ENCODE data around the gene UNK.
"Not testable (repeated sequence)": the region's sequence is repeated elsewhere in the genome, so short reads cannot be mapped to it uniquely, and the experiment has no call there.

UNK gene

DNA sequence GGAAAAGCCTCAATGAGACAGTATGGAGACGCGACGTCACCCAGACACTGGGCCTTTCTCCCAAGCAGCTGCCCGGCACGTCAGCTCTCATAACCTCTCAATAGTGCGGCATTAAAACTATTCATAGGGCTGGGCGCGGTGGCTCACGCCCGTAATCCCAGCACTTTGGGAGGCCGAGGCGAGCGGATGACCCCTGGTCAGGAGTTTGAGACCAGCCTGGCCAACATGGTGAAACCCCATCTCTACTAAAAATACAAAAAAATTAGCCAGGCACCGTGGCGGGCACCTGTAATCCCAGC is 67.0 kb downstream of the UNK start:
- peaks cover 34% of the 10 kb centered on the region for H3K36me3 Mint-ChIP-seq (ENCODE audit: insufficient read depth)
- peaks cover 18% of the 10 kb centered on the region for H3K4me1 Mint-ChIP-seq
- not testable (repeated sequence) for H3K27ac Mint-ChIP-seq (ENCODE audit: low read depth); H3K9me3 Mint-ChIP-seq; H3K4me3 Mint-ChIP-seq; ATAC-seq (replicated peaks; ENCODE audit: extremely low read depth, poor library complexity, severe bottlenecking); H3K27me3 Mint-ChIP-seq; DNase-seq (ENCODE audit: low spot score in 2 of 2)

DNA sequence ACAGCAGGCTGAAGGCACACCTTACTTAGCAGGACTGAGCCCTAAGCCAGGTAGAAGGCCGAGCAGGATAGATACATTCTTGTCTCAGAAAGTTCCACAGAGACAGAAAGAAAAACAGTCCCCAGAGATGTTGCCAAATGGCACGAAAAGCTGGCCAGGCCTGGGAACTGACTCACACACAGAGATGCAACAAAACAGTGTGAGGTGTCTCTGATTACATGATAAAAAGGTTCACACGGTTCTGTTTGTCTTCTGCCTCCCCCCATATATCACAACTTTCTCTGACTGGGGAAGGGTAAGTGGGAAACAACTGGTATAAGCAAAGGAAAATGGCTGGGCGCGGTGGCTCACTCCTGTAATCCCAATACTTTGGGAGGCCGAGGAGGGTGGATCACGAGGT is 68.8 kb downstream of the UNK start:
- Mint-ChIP-seq H3K27ac (ENCODE audit: low read depth) (no peak overlapping the region), H3K9me3 (no peaks in the 10 kb centered on the region), H3K27me3 (no peaks in the 10 kb centered on the region), H3K36me3 (ENCODE audit: insufficient read depth) (peaks cover 27% of the 10 kb centered on the region), H3K4me3 (peak overlapping the region; percentile 55), H3K4me1 (peaks cover 15% of the 10 kb centered on the region)
- DNase-seq (ENCODE audit: low spot score in 2 of 2), result no peak
- no peak for ATAC-seq (replicated peaks; ENCODE audit: extremely low read depth, poor library complexity, severe bottlenecking)

GRCh38 chr17:75854101-75854748 is 69.6 kb downstream of the UNK start:
- Mint-ChIP-seq H3K4me3 (no peak overlapping the region), H3K4me1 (peaks cover 11% of the 10 kb centered on the region), H3K27ac (ENCODE audit: low read depth) (no peak overlapping the region), H3K9me3 (no peaks in the 10 kb centered on the region), H3K36me3 (ENCODE audit: insufficient read depth) (peaks cover 23% of the 10 kb centered on the region), H3K27me3 (no peaks in the 10 kb centered on the region)
- DNase-seq (ENCODE audit: low spot score in 2 of 2) (no peak), ATAC-seq (replicated peaks; ENCODE audit: extremely low read depth, poor library complexity, severe bottlenecking) (no peak)

- peaks cover 11% of the 10 kb centered on the region for H3K4me1 Mint-ChIP-seq
- no peaks in the 10 kb centered on the region for H3K27me3 Mint-ChIP-seq
- H3K4me3 Mint-ChIP-seq, result no peak overlapping the region
- H3K9me3 Mint-ChIP-seq, result no peaks in the 10 kb centered on the region
- ATAC-seq (replicated peaks; ENCODE audit: extremely low read depth, poor library complexity, severe bottlenecking) (peak; percentile 8), DNase-seq (ENCODE audit: low spot score in 2 of 2) (no peak)
- no peak overlapping the region for H3K27ac Mint-ChIP-seq (ENCODE audit: low read depth)
- peaks cover 17% of the 10 kb centered on the region for H3K36me3 Mint-ChIP-seq (ENCODE audit: insufficient read depth)
Measured at GRCh38 chr17:75854881-75855309, 70.3 kb downstream of the UNK start.

- Mint-ChIP-seq H3K9me3 (no peaks in the 10 kb centered on the region), H3K4me1 (peaks cover 11% of the 10 kb centered on the region), H3K4me3 (no peak within 1 kb of the TSS), H3K27me3 (no peaks in the 10 kb centered on the region), H3K27ac (ENCODE audit: low read depth) (no peak within 1 kb of the TSS), H3K36me3 (ENCODE audit: insufficient read depth) (peaks cover 15% of the 10 kb centered on the region)
- ATAC-seq (replicated peaks; ENCODE audit: extremely low read depth, poor library complexity, severe bottlenecking) (peak; percentile 94), DNase-seq (ENCODE audit: low spot score in 2 of 2) (peak; percentile 84 to 97)
Measured at GRCh38 chr17:75855310-75856061, 70.9 kb downstream of the UNK start, which contains the start of gene WBP2. WBP2 (minus strand) TSS chr17:75855335; CDS start chr17:75855297, 38 bp downstream.

- no peak overlapping the region for H3K27ac Mint-ChIP-seq (ENCODE audit: low read depth)
- H3K36me3 Mint-ChIP-seq (ENCODE audit: insufficient read depth), result peaks cover 16% of the 10 kb centered on the region
- H3K4me3 Mint-ChIP-seq, result no peak overlapping the region
- H3K27me3 Mint-ChIP-seq, result no peaks in the 10 kb centered on the region
- no peaks in the 10 kb centered on the region for H3K9me3 Mint-ChIP-seq
- DNase-seq (ENCODE audit: low spot score in 2 of 2) (no peak), ATAC-seq (replicated peaks; ENCODE audit: extremely low read depth, poor library complexity, severe bottlenecking) (peak; percentile 4)
- peaks cover 11% of the 10 kb centered on the region for H3K4me1 Mint-ChIP-seq
Measured at GRCh38 chr17:75856062-75856756, 71.6 kb downstream of the UNK start.

DNA sequence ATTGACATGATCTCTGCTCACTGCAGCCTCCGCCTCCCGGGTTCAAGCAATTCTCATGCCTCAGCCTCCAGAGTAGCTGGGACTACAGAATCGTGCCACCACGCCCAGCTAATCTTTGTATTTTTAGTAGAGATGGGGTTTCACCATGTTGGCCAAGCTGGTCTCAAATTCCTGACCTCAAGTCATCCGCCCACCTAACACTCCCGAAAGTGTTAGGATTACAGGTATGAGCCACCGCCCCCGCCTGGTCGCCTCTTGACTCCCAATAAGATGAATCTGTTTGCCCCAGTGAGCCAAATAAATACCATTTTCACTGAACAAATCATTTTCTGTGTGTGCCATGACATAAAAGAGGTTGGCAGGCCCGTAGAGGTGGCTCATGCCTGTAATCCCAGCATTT is 74.8 kb downstream of the UNK start:
- not testable (repeated sequence) for H3K27me3 Mint-ChIP-seq; ATAC-seq (replicated peaks; ENCODE audit: extremely low read depth, poor library complexity, severe bottlenecking); H3K4me3 Mint-ChIP-seq; DNase-seq (ENCODE audit: low spot score in 2 of 2); H3K36me3 Mint-ChIP-seq (ENCODE audit: insufficient read depth); H3K27ac Mint-ChIP-seq (ENCODE audit: low read depth); H3K9me3 Mint-ChIP-seq
- H3K4me1 Mint-ChIP-seq, result peaks cover 11% of the 10 kb centered on the region

DNA sequence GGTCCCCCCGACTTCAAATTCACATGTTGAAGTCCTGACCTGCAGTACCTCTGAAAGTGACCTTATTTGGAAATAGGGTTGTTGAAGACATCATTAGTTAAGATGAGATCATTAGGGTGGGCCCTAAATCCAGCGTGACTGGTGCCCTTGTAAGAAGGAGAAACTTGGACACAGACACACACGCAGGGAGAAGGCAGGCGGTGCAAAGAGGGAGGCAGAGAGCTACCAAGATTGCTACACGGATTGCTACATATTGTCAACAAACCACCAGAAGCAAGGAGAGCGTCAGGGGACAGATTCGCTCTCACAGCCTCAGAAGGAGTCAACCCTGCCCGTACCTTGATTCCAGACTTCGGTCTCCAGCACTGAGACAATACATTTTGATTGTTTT is 77.3 kb downstream of the UNK start:
- Mint-ChIP-seq H3K9me3 (no peaks in the 10 kb centered on the region), H3K36me3 (ENCODE audit: insufficient read depth) (peaks cover 2% of the 10 kb centered on the region), H3K4me1 (peaks cover 23% of the 10 kb centered on the region), H3K4me3 (no peak overlapping the region), H3K27me3 (no peaks in the 10 kb centered on the region), H3K27ac (ENCODE audit: low read depth) (peak overlapping the region; percentile 22)
- ATAC-seq (replicated peaks; ENCODE audit: extremely low read depth, poor library complexity, severe bottlenecking), result no peak
- DNase-seq (ENCODE audit: low spot score in 2 of 2), result no peak

DNA sequence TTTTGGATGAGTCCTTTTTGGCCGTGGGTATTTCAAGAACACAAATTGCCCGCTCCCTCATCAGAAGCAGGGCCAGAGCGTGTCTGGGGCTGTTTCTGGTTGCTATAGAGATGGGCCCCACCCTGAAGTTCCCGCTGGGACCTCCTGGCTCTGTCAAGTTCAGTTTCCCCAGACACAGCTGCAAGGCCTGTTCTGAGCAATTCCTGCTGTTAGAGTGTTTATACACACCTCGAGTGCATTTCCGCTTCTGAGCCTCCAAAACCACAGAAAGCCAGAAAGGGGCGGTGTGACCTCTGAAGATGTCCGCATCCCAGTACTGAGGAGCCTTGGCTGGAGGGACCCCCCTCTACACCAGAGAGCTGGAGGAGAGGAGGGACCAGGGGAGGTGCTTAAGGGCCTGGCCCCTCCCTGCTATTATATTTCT is 79.9 kb downstream of the UNK start:
- DNase-seq (ENCODE audit: low spot score in 2 of 2) (peak in 1 of 2 donors; percentile 54), ATAC-seq (replicated peaks; ENCODE audit: extremely low read depth, poor library complexity, severe bottlenecking) (peak; percentile 74)
- Mint-ChIP-seq H3K4me1 (peaks cover 23% of the 10 kb centered on the region), H3K9me3 (no peaks in the 10 kb centered on the region), H3K36me3 (ENCODE audit: insufficient read depth) (peaks cover 2% of the 10 kb centered on the region), H3K27me3 (no peaks in the 10 kb centered on the region), H3K27ac (ENCODE audit: low read depth) (peak overlapping the region; percentile 83), H3K4me3 (peak overlapping the region; percentile 66)

DNA sequence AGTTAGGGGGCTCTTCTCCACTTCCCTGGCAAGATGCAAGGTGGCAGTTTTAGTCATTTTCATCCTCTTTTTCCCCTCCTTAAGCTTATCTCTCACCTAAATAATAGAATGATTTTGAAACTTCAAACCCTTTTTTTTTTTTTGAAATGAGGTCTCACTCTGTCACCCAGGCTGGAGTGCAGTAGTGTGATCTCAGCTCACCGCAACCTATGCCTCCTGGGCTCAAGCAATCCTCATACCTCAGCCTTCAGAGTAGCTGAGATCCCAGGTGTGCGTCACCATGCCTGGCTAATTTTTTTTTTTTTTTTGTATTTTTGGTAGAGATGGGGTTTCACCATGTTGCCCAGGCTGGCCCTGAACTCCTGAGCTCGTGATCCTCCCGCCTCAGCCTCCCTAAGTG is 80.3 kb downstream of the UNK start:
- not testable (repeated sequence) for H3K36me3 Mint-ChIP-seq (ENCODE audit: insufficient read depth); H3K27me3 Mint-ChIP-seq; H3K9me3 Mint-ChIP-seq
- peak overlapping the region; percentile 83 for H3K27ac Mint-ChIP-seq (ENCODE audit: low read depth)
- DNase-seq (ENCODE audit: low spot score in 2 of 2), result peak in 1 of 2 donors; percentile 31
- peak overlapping the region; percentile 66 for H3K4me3 Mint-ChIP-seq
- peak; percentile 85 for ATAC-seq (replicated peaks; ENCODE audit: extremely low read depth, poor library complexity, severe bottlenecking)
- H3K4me1 Mint-ChIP-seq, result peaks cover 23% of the 10 kb centered on the region

GRCh38 chr17:75865404-75866188 is 81.0 kb downstream of the UNK start:
- not testable (repeated sequence) for ATAC-seq (replicated peaks; ENCODE audit: extremely low read depth, poor library complexity, severe bottlenecking); H3K27me3 Mint-ChIP-seq; H3K9me3 Mint-ChIP-seq; DNase-seq (ENCODE audit: low spot score in 2 of 2); H3K36me3 Mint-ChIP-seq (ENCODE audit: insufficient read depth)
- Mint-ChIP-seq H3K4me3 (peak overlapping the region; percentile 66), H3K4me1 (peaks cover 23% of the 10 kb centered on the region), H3K27ac (ENCODE audit: low read depth) (peak overlapping the region; percentile 83)

GRCh38 chr17:75868730-75869281 is 84.2 kb downstream of the UNK start:
- not testable (repeated sequence) for DNase-seq (ENCODE audit: low spot score in 2 of 2); H3K9me3 Mint-ChIP-seq; H3K4me3 Mint-ChIP-seq; ATAC-seq (replicated peaks; ENCODE audit: extremely low read depth, poor library complexity, severe bottlenecking); H3K27me3 Mint-ChIP-seq; H3K36me3 Mint-ChIP-seq (ENCODE audit: insufficient read depth); H3K27ac Mint-ChIP-seq (ENCODE audit: low read depth)
- peaks cover 23% of the 10 kb centered on the region for H3K4me1 Mint-ChIP-seq

Measured in central memory CD8-positive, alpha-beta T cell (primary cell).